ENCODE data around the gene COL26A1.
"Not testable (repeated sequence)": the region's sequence is repeated elsewhere in the genome, so short reads cannot be mapped to it uniquely, and the experiment has no call there.

Gene COL26A1

DNA sequence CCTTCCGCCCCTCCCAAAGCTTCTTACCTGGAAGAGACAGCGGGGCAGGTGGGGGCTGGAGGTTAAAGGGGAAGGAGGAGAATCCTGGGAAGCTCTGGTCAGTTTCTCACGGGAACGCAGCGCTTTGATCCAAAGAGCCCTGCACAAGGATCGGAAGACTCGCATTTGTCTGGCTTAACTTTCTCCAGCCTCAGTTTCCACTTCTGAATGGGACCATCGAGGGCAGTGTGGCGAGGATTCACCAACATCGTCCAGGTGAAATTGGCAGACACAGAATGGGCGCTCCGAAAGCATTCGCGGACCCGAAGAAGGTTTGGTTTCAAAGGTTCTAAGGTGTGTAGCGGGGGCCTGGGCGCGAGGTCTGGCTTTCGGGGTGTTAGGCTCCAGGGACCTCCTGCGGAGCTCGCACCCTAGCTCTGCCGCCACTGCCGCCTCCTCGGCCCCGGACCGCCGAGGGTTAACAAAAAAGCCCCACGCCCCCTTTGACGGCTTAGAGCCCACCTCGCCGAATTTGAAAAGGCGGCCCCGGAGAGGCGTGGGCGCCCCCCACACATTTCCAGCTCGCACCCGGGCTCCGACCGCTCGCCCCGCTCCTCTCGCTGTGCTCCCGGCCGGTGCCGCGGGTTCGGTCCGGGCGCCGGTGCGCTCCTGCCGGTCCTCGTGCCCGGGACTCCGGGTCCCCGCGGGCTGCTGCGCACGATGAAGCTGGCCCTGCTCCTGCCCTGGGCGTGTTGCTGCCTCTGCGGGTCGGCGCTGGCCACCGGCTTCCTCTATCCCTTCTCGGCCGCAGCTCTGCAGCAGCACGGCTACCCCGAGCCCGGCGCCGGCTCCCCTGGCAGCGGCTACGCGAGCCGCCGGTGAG, at the start of gene COL26A1:
Gene COL26A1 (plus strand): TSS at position 542 of the 862 bp plus-strand sequence. CDS start 158 bp downstream, at position 700.
- FAIRE-seq = no peak

- FAIRE-seq = peak; percentile 92
Measured at GRCh38 chr7:101315336-101315735, 47.3 kb upstream of the COL26A1 start.

DNA sequence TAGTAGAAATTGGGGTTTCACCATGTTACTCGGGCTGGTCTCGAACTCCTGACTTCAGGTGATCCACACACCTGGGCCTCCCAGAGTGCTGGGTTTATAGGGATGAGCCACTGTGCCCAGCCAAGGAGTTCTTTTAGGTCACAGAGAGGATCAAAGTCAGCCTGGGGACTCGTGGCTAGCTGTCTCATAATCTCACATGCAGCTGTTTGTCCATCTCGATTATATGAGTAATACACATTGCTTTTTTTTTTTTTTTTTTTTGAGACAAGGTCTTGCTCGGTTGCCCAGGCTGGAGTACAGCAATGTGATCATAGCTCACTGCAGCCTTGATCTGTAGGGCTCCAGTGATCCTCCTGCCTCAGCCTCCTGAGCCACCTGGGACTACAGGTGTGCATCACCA, 43.3 kb upstream of the COL26A1 start:
- FAIRE-seq = no peak

DNA sequence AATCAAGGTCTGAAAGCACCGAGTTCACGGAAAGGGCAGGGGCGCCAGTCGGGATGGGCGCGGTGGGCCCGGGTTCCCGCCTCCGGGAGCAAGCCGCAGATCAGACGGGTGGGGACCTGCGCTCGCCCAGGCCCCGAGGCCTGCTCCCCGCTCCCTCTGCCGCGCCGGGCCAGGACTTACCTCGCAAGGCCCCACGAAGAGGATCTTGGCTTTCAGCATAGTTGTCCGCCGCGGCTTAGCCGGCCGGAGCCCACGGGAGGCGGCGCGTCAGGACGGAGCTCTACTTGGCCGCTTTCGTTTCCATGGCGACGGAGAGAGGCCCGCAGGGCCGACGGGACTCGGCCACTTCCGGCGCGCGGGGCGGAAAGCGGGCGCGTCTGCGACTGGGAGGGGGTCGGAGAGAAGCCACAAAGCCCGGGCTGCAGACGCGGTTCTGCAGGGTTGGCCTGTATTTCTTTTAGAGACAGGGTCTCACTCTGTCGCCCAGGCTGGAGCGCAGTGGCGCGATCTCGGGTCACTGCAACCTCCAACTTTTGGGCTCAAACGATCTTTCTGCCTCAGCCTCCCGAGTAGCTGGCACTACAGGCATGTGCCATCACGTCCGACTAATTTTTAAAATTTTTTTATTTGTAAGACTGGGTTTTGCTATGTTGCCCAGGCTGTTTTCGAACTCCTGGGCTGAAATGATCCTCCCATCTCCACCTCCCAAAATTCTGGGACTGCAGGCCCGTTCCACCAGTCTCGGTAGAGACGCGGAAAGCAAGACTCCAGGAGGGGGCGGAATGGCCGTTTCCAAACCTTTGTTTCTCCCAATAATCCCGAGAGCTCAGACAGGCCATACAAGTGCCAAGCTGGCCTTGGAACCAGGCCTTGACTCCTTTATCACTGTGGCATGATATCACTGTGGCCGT, 40.9 kb upstream of the COL26A1 start, which contains the start of gene IFT22:
Gene IFT22 (minus strand): TSS at position 322 of the 911 bp plus-strand sequence. CDS start 103 bp downstream, at position 219.
- peak; percentile 63 for FAIRE-seq

- no peak for FAIRE-seq
Measured at GRCh38 chr7:101328159-101328558, 34.5 kb upstream of the COL26A1 start.

DNA sequence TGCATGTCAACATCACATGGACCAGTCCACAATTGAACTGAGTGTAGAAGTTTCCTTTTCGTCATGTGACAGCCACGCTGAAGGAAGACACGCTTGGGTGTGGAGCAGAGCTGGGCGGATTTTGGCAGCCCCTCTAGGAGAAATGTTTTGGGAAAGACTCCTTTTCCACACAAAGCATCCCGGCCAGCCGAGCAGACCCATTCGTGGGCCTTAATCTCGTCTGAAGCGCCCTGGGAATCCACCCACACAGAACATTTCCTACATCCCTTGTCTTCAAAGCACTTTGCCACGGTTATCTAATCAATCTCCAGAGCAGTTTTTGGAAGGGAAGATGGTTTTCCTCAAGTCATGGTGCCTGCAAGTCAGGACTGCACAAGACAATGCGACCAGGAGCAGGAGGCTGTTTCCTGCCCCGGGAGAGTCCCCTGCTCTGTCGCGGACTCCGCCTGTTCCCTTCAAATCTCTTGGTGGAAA, 32.6 kb upstream of the COL26A1 start:
- no peak for FAIRE-seq

- FAIRE-seq = no peak
Measured at GRCh38 chr7:101332026-101332425, 30.6 kb upstream of the COL26A1 start.

DNA sequence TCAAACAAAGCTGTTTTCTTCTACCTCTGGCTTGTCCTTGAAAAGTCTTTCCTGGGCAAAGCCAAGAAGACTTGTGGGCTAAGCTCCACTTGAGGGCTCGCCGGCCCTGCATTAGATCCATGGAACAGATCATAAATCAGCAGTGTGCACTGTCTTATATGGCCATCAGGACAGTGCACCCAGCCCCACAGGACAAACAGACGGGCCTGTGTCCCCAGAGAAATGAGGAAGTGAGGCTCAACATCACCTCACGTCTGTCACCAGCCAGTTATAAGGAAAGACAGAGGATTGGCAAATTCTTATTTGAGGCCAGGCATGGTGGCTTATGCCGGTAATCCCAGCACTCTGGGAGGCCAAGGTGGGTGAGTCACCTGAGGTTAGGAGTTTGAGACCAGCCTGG, 28.8 kb upstream of the COL26A1 start:
- FAIRE-seq = no peak

- no peak for FAIRE-seq
Measured at GRCh38 chr7:101340379-101340778, 22.3 kb upstream of the COL26A1 start.

DNA sequence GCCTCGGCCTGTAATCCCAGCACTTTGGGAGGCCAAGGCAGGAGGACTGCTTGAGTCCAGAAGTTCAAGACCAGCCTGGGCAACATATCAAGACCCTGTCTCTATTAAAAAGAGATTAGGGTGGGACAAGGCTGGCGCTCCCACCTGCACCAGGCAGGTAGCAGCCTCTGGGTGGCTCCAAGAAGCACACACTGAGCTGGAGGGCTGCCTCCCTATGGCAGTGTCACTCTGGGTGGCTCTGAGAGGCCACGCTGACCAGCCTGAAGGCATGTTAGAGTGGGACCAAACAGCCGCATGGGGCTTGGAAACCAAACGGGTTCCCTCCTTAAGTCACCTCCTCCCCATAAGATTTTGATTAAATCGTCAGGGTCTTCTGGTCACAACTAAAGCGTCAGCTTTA, 19.8 kb upstream of the COL26A1 start:
- FAIRE-seq = no peak

DNA sequence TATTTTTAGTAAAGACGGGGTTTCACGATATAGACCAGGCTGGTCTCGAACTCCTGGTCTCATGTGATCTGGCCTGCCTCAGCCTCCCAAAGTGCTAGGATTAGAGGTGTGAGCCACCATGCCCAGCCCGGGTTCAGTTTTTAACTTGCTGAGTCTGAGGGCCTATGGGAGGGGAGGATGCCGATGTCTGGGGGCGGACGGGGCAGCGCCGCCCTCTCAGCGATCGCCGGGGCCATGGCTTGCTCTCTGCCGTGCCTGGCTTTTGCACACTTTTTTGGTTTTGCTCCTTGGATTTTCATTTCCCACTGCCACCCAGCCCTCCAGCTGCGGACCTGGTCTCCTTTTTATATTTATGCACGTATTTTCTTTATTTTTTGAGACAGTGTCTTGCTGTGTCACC, 15.2 kb upstream of the COL26A1 start:
- FAIRE-seq = no peak

DNA sequence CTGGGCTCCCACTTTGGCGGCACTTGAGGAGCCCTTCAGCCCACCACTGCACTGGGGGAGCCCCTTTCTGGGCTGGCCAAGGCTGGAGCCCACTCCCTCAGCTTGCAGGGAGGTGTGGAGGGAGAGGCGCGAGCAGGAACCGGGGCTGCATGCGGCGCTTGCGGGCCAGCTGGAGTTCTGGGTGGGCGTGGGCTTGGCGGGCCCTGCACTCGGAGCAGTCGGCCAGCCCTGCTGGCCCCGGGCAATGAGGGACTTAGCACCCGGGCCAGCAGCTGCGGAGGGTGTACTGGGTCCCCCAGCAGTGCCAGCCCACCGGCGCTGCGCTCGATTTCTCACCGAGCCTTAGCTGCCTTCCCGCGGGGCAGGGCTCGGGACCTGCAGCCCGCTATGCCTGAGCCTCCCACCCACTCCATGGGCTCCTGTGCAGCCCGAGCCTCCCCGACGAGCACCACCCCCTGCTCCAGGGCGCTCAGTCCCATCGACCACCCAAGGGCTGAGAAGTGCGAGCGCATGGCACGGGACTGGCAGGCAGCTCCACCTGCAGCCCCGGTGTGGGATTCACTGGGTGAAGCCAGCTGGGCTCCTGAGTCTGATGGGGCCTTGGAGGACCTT, 14.1 kb upstream of the COL26A1 start:
- FAIRE-seq = not testable (repeated sequence)

GRCh38 chr7:101349300-101349699, 13.4 kb upstream of the COL26A1 start:
- not testable (repeated sequence) for FAIRE-seq

- no peak for FAIRE-seq
Measured at GRCh38 chr7:101352920-101353308, 9.8 kb upstream of the COL26A1 start.

DNA sequence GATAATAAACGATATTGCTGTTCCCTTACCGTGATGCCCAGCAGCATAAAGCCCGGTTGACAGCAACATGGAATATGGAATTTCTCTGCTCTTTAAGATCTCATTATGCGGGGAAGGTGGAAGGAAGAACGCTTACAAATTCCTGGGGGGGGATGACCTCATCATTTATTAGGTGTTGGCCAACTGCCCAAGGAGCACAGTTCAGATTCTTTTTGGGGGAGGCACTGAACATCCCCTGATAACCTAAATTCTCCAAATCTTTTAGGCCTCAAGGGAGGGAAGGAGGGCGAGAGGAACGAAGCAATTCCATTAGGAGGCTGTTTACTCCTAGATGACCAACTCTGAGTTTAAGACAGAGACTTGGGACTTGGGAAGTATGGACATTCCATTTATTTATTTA, 5.2 kb upstream of the COL26A1 start:
- FAIRE-seq = no peak

GRCh38 chr7:101363196-101363733, 590 bp downstream of the COL26A1 start:
- no peak for FAIRE-seq

DNA sequence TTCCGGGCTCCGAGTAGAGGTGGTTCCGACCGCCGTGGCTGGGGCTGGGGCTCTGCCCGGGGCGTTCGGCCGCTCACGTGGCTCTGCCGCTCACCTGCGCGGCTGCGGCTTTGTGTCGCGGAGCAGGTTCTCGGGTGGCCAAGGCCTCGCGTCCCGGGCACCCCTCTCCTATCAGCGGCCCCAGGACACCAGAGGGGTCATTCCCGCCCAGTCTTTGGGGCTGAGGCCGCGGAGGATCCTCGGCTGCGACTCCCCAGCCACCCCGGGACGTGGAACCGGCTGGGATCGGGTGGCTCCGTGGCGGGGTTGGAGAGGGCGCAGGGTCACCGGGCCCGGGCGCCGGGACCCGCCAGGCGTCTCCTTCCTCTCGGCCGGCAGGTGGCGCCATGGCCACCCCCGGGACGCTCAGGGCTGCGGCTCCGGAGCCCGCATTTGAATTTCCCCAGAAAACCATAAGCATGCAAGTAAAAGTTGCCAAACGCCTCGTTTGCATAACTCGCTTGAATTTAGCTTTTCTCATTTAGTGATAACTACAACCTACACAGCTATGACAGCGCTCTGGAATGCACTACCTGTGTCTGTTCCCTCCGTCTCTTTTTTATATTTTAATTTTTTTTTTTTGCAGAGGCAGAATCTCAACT, 1.2 kb downstream of the COL26A1 start:
- peak; percentile 79 for FAIRE-seq

GRCh38 chr7:101365956-101366355, 3.3 kb downstream of the COL26A1 start:
- FAIRE-seq = no peak

DNA sequence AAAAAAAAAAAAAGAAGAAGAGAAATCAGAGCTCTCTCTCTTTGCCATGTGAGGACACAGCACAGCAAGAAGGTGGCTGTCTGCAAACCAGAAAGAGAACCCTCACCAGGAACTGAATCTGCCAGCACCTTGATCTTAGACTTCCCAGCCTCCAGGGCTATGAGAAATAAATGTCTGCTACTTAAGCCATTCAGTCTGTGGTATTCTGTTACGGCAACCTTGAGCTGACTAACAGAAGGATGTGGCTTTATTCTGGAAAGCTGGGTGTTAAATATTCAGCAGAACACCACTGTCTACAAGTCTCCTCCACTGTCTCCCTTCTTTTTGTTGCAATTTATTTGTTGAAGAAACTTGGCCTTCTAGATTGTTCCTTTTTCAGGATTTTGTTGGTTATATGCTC, 5.0 kb downstream of the COL26A1 start:
- FAIRE-seq = no peak

- no peak for FAIRE-seq
Measured at GRCh38 chr7:101368422-101369165, 5.9 kb downstream of the COL26A1 start.

DNA sequence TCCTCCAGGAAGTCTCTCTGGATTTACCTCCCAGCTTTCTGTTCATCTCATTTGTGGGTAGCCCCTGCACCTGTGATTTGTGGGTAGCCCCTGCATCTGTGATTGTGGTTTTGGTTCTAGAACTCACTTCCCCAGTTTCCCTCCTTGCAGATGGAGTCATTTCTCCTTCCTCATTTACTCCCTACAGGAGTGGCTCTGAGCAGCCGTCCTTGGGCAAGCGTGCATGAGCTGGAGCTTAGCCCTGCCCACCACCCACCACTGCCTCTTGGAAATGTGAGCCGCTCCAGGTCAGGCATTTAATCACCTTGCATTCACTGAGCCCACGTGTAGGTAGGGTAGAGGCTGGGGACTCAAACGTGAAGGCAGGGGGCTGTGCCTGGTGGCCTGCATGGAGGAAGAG, 8.2 kb downstream of the COL26A1 start:
- FAIRE-seq = no peak

Measured in G401.6 (cell line).